Neuronal stem cell (in vitro differentiated cells): ENCODE measurements around the gene GALC. TPM values are rescaled to one million over a fixed set of nuclear protein-coding genes. Genes with fewer than 3 reads are reported as not detected.

Experiments used
- DNase-seq: peaks from one replicate; pipeline ENCODE4 v3.0.0-alpha.2; 2013; ENCODE audit warnings: low spot score
- H2AFZ ChIP-seq: one replicate; pipeline ENCODE4 v1.6.1; 2013; ENCODE audit warnings: mild to moderate bottlenecking, low read length, inconsistent platforms
- H2AK5ac ChIP-seq: 2 replicates; pipeline ENCODE4 v1.6.1; 2013; ENCODE audit warnings: low read depth, mild to moderate bottlenecking, inconsistent platforms, low read length, moderate library complexity, mixed read lengths
- H2BK120ac ChIP-seq: 2 replicates; pipeline ENCODE4 v1.6.1; 2013; ENCODE audit warnings: low read depth, mild to moderate bottlenecking, inconsistent platforms, low read length, moderate library complexity, mixed read lengths
- H2BK12ac ChIP-seq: one replicate; pipeline ENCODE4 v1.6.1; 2013; ENCODE audit warnings: low read length, inconsistent platforms
- H2BK15ac ChIP-seq: 2 replicates; pipeline ENCODE4 v1.6.1; 2013; ENCODE audit warnings: mild to moderate bottlenecking, low read length, inconsistent platforms, mixed read lengths
- H2BK5ac ChIP-seq: one replicate; pipeline ENCODE4 v1.6.1; 2013; ENCODE audit warnings: inconsistent platforms, mild to moderate bottlenecking, low read length, moderate library complexity
- H3K14ac ChIP-seq: one replicate; pipeline ENCODE4 v1.6.1; 2013; ENCODE audit warnings: low read length, inconsistent platforms
- H3K18ac ChIP-seq: 2 replicates; pipeline ENCODE4 v1.6.1; 2013; ENCODE audit warnings: low read length, inconsistent platforms
- H3K23ac ChIP-seq: 2 replicates; pipeline ENCODE4 v1.6.1; 2013; ENCODE audit warnings: low read depth, mild to moderate bottlenecking, mixed read lengths, low read length, inconsistent platforms; ENCODE audit not compliant: poor library complexity
- H3K27ac ChIP-seq: replicated peaks from 3 replicates; pipeline ENCODE4 v1.5.1; 2013; ENCODE audit warnings: low read length, inconsistent platforms
- H3K27me3 ChIP-seq, 3 experiments: 2 replicates each; pipeline ENCODE4 v1.6.1; 2013; ENCODE audit warnings: low read length in 3 of 3, mild to moderate bottlenecking in 2 of 3, inconsistent platforms in 1 of 3, low read depth in 1 of 3, mixed read lengths in 1 of 3, moderate library complexity in 1 of 3; ENCODE audit not compliant: control insufficient read depth in 3 of 3, insufficient read depth in 3 of 3
- H3K36me3 ChIP-seq, 2 donors: replicated peaks in 1 of 2; 2 replicates each; pipeline ENCODE4 v1.6.1; 2013; ENCODE audit warnings: low read length in 2 of 2; ENCODE audit not compliant: control insufficient read depth in 2 of 2, insufficient read depth in 2 of 2
- H3K4ac ChIP-seq: 2 replicates; pipeline ENCODE4 v1.6.1; 2013; ENCODE audit warnings: inconsistent platforms, mild to moderate bottlenecking, low read length, moderate library complexity
- H3K4me1 ChIP-seq, 2 donors: 1 replicate in 1 of 2; 2 replicates in 1 of 2; pipeline ENCODE4 v1.6.1; 2013; ENCODE audit warnings: low read length in 2 of 2, low read depth in 1 of 2; ENCODE audit not compliant: control insufficient read depth in 2 of 2, insufficient read depth in 1 of 2
- H3K4me2 ChIP-seq: one replicate; pipeline ENCODE4 v1.6.1; 2013; ENCODE audit warnings: mild to moderate bottlenecking, low read length, inconsistent platforms; ENCODE audit not compliant: insufficient read depth, poor library complexity, severe bottlenecking
- H3K4me3 ChIP-seq, 2 donors: 2 replicates each; pipeline ENCODE4 v1.5.1; 2013; ENCODE audit warnings: low read length in 2 of 2, mild to moderate bottlenecking in 2 of 2, inconsistent platforms in 1 of 2, moderate library complexity in 1 of 2
- H3K79me1 ChIP-seq: one replicate; pipeline ENCODE4 v1.6.1; 2013; ENCODE audit warnings: low read depth, mild to moderate bottlenecking, inconsistent platforms, low read length, moderate library complexity
- H3K9ac ChIP-seq: one replicate; pipeline ENCODE4 v1.6.1; 2013; ENCODE audit warnings: mild to moderate bottlenecking, low read depth, low read length, inconsistent platforms; ENCODE audit not compliant: poor library complexity
- H3K9me3 ChIP-seq, 2 donors: replicated peaks in 1 of 2; 2 replicates each; pipeline versions ENCODE3 to v1.6.1; 2013; ENCODE audit warnings: low read length in 2 of 2, mild to moderate bottlenecking in 2 of 2, inconsistent platforms in 1 of 2, low read depth in 1 of 2, mixed read lengths in 1 of 2, moderate library complexity in 1 of 2; ENCODE audit not compliant: control insufficient read depth in 2 of 2, insufficient read depth in 1 of 2
- H4K8ac ChIP-seq: one replicate; pipeline ENCODE4 v1.6.1; 2013; ENCODE audit warnings: low read depth, mild to moderate bottlenecking, inconsistent platforms, low read length, moderate library complexity
- H4K91ac ChIP-seq: one replicate; pipeline ENCODE4 v1.6.1; 2013; ENCODE audit warnings: low read length, low read depth, mild to moderate bottlenecking, inconsistent platforms; ENCODE audit not compliant: poor library complexity
- WGBS, 2 donors: extraction: QIAGEN DNeasy Blood & Tissue Kit; methylation state at CpG; one replicate each; pipeline ENCODE4 v1.1.7; 2013; ENCODE audit warnings: missing lambda C conversion rate in 2 of 2, mixed read lengths in 1 of 2; ENCODE audit not compliant: insufficient read length in 2 of 2, insufficient replicate concordance in 1 of 2; ENCODE audit errors: extremely low coverage in 2 of 2; 5-methylcytosine and 5-hydroxymethylcytosine counted together
- small RNA-seq: library from polyadenylated mRNA; stranded (forward); fragments of <200 nt; extraction: miRNeasy Mini kit (QIAGEN cat#:217004); gene quantifications from one replicate; pipeline ENCODE3, GENCODE V24; 2013; ENCODE audit not compliant: insufficient read depth

GALC gene

DNA sequence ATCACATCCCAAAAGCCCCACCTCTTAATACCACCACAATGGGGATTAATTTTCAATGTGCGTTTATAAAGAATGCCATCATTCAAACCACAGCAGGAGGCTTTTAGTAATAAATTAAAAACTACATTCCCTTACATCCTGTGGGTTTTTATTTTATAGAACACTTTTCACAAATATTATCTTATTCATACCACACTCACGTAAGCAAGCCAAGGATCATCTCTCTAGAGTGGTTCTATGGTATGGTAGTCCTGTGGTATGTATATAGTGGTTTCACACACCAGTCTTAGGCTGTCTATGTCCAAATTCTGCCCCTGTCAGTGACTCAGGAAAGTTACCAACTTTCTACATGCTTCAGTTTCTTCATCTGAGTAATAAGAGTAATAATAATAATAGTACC lies 100.2 kb downstream of the GALC start:
- Histone ChIP-seq H3K23ac (no peak overlapping the region), H2BK5ac (no peak overlapping the region), H3K14ac (no peak overlapping the region), H3K27ac (no peak overlapping the region), H3K4me1 (peaks cover 4 to 5% of the 10 kb centered on the region in 2 donors), H3K27me3 (no peaks in the 10 kb centered on the region), H2BK120ac (no peak overlapping the region), H2AK5ac (no peak overlapping the region), H4K8ac (no peak overlapping the region), H3K18ac (no peak overlapping the region), H3K9me3 (no peaks in the 10 kb centered on the region), H3K4ac (no peak overlapping the region), H4K91ac (no peak overlapping the region), H3K4me2 (no peak overlapping the region), H3K9ac (no peak overlapping the region), H2BK12ac (no peak overlapping the region), H3K79me1 (no peaks in the 10 kb centered on the region), H2BK15ac (no peak overlapping the region), H2AFZ (no peak overlapping the region), H3K36me3 (no peaks in the 10 kb centered on the region), H3K4me3 (no peak overlapping the region)
- DNase-seq, result no peak
- WGBS, 2 donors, result no CpG with 5 or more reads among the region's 2 CpGs

DNA sequence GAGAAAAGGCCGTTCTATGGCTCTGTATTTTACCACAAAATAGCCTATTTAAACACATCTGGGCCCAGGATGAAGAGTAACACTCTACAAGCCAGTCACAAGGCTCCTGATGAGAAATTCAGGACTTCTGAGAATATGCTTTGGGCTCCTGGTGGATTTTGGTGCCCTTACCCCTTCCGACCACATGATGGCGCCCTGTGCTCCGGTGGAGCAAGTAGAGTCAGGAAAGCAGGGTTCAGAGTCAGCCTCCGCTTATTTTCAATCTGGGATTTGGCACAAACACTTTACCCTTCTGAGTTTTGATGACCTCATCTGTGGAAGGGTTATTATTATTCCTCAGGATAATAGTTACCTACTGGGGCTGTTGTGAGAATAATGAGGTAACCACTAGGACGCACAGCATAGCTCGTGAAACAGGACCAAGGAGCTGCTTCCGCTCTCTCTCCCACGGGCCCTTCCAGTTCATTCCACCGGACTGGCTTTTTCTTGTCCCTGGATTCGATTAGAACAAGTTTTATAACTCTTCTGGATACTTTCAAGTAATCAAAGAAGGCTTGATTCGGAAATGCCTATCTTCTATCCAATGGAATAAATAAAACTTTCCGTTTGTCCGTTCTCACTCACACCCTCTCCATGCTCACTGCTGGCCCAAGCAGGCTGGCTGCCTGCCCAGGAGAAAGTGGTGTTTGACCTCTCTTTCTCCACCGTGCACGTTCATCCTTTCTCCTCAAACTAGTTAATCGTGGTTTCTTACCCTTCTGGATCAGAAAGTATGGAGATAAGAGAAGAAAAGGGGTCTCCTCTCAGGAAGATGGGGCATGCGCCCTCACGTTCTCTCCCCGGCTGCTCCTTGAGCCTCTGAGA lies 104.6 kb downstream of the GALC start:
- H3K4me1 ChIP-seq, result no peaks in the 10 kb centered on the region
- WGBS, 2 donors, result no CpG with 5 or more reads among the region's 20 CpGs
- H3K23ac ChIP-seq, result no peak overlapping the region
- H3K79me1 ChIP-seq, result no peaks in the 10 kb centered on the region
- no peak overlapping the region for H2BK12ac ChIP-seq
- H2BK5ac ChIP-seq, result no peak overlapping the region
- H3K18ac ChIP-seq, result no peak overlapping the region
- no peak overlapping the region for H2BK120ac ChIP-seq
- no peak overlapping the region for H3K9ac ChIP-seq
- H4K91ac ChIP-seq, result no peak overlapping the region
- H2BK15ac ChIP-seq, result no peak overlapping the region
- H3K9me3 ChIP-seq, result no peaks in the 10 kb centered on the region
- H3K4me3 ChIP-seq, result no peak overlapping the region
- H3K14ac ChIP-seq, result no peak overlapping the region
- H3K36me3 ChIP-seq, result no peaks in the 10 kb centered on the region
- DNase-seq, result no peak
- no peak overlapping the region for H2AFZ ChIP-seq
- no peak overlapping the region for H3K4me2 ChIP-seq
- H4K8ac ChIP-seq, result no peak overlapping the region
- no peak overlapping the region for H3K4ac ChIP-seq
- H2AK5ac ChIP-seq, result no peak overlapping the region
- no peak overlapping the region for H3K27ac ChIP-seq
- H3K27me3 ChIP-seq, result no peaks in the 10 kb centered on the region

DNA sequence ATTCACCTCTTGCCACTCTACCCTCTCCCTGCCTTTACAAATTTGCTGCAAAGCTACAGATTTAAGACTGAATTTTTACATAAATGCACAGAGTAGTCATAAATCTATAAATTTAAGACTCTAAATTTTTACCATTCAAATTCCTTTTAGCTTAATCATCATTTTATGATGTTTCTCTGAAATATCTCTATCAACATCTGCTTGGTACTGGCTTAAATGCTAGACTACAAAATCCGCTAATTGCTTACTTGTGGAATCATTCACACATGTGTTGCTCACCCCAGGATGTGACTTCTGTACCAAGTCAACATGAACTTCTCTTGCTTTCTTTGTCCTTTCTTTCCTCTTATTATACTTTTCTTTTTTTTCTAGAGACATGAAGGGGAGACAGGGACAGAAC lies 109.2 kb downstream of the GALC start:
- H3K14ac ChIP-seq, result no peak overlapping the region
- no peaks in the 10 kb centered on the region for H3K79me1 ChIP-seq
- no peak overlapping the region for H2AFZ ChIP-seq
- no peak overlapping the region for H3K27ac ChIP-seq
- no peaks in the 10 kb centered on the region for H3K9me3 ChIP-seq
- H3K4me2 ChIP-seq, result no peak overlapping the region
- no peak for DNase-seq
- no peak overlapping the region for H2BK120ac ChIP-seq
- whole genome bisulfite sequencing, 2 donors, result no CpG with 5 or more reads among the region's 1 CpG
- H3K23ac ChIP-seq, result no peak overlapping the region
- H2BK15ac ChIP-seq, result no peak overlapping the region
- no peaks in the 10 kb centered on the region for H3K4me1 ChIP-seq
- H4K8ac ChIP-seq, result no peak overlapping the region
- no peak overlapping the region for H4K91ac ChIP-seq
- H3K18ac ChIP-seq, result no peak overlapping the region
- H2AK5ac ChIP-seq, result no peak overlapping the region
- no peak overlapping the region for H3K4ac ChIP-seq
- no peaks in the 10 kb centered on the region for H3K36me3 ChIP-seq
- no peak overlapping the region for H2BK12ac ChIP-seq
- no peaks in the 10 kb centered on the region for H3K27me3 ChIP-seq
- H3K4me3 ChIP-seq, result no peak overlapping the region
- H2BK5ac ChIP-seq, result no peak overlapping the region
- no peak overlapping the region for H3K9ac ChIP-seq

Small RNAs within 50 kb of the gene (small RNA-seq; reads per million reads assigned to genes)
- gene RNU6-835P, result not detected
